GM18499 (cell line): Measurements from ENCODE around the gene KIF20B.
"Not testable (repeated sequence)": the region's sequence is repeated elsewhere in the genome, so short reads cannot be mapped to it uniquely, and the experiment has no call there.

Experiments
- ATAC-seq: cut with Tn5 transposase; IDR thresholded peaks from one replicate; pipeline ENCODE4 v1.9.1; 2021; ENCODE audit warnings: moderate number of reproducible peaks; ENCODE audit not compliant: insufficient read depth, unreplicated experiment

Gene KIF20B

DNA sequence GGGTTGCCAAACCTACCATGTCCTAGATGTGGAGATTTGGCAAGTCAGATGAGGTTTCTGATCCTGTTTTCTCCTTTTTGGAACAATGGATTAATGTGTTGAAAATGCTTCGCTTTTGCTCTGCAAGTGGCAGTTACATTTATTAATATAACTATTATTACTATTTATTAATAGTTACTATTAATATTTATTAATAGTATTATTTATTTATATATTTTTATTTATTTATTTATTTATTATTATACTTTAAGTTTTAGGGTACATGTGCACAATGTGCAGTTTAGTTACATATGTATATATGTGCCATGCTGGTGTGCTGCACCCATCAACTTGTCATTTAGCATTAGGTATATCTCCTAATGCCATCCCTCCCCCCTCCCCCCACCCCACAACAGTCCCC, 62.3 kb downstream of the KIF20B start:
- ATAC-seq = not testable (repeated sequence)

DNA sequence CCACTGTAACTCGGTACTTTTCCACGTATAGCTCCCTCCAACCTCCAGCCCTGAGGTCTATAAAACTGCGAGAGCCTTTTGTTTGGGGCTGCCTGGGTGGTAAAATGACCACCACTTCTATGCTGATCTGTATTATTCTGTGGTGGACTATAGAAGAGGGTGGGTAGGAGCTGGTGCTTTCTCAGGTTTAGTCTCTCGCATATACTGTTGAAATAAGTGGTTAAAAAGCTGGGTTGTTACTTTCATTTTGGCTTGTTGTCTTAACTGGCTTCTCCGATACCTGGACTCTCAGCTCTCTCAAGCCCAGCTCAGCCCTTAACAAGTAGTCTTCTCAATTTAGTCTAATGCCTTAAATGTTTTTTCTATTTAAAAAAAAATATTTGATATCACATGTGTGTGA, 70.3 kb downstream of the KIF20B start:
- no peak for ATAC-seq

DNA sequence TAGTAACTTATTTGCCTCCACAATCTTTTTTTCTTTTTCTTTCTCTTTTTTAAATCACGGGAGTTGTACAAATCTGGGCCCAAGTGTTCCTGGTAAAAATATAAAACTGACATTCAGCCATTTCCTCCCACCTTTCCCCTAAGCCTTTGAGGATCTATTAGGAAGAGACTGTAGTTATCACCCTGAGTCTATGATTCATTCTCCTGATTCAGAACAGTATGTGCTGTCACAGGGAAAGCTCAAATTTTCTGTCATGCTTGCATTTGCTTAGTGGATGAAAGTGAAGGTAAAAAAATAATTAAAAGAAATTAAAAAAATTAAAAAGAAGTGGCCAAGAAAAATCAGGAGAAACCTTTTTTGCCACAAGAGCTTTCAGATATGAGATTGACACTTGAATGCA, 71.7 kb downstream of the KIF20B start:
- ATAC-seq = no peak

DNA sequence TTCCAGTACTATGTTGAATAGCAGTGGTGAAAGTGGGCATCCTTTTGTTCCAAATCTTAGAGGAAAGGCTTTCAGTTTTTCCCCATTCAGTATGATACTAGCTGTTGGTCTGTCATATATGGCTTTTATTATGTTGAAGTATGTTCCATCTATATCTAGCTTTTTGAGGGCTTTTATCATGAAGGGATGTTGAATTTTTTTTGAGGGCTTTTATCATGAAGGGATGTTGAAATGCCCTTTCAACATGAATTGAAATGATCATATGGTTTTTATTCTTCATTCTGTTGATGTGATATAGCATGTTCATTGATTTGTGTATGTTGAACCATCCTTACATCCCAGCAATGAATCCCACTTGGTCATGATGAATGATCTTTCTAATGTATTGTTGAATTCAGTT, 75.3 kb downstream of the KIF20B start:
- ATAC-seq = no peak

DNA sequence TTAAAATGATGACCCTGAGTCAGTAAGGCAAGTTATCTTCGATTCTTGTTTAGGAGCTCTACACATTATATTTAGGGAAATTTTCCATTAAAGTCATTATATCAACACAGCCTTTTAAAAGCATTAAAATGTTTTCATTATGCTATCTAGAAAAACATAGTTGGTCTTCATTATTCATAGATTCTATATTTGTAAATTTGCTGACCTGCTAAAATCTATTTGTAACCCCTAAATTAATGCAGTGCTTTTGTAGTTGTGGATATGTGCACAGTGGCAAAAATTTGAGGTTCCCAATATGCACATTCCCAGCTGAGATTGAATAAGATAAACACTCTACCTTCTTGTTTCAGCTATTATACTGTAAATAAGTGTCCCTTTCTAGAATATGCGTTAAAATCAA, 81.1 kb downstream of the KIF20B start:
- no peak for ATAC-seq

DNA sequence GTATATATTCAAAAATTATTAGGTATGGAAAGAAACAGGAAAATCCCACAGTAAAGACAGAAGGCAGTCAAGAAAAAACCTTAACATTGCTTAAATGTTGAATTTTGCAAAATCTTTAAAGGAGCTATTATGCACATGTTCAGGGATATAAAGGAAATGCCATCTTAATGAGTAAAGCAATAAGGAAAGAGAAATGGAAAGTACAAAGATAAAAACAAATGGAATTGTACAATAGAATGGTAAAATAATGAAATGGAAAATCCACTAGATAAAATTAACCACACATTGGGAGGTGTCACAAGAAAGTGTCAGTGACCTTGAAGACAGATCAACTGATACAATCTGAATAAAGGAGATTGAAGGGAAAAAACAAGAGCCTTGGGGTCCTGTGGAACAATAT, 82.0 kb downstream of the KIF20B start:
- no peak for ATAC-seq

DNA sequence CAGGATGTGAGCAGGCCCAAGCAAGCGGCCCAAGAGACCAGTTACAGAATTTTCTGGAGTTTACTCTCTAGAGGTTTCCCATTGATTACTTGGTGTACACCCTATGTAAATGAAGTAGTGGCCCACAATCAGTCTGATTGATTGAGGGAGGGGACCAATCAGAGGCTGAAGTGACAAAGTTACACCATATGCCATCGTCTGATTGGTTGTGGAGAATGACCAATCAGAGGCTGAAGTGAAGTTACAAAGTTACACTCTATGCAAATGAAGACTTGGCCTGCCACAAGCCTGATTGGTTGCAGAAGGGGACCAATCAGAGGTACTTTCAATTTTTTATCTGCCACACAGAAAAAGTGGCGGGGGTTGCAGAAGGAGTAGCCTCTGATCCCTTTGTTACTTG, 83.7 kb downstream of the KIF20B start:
- ATAC-seq = no peak

DNA sequence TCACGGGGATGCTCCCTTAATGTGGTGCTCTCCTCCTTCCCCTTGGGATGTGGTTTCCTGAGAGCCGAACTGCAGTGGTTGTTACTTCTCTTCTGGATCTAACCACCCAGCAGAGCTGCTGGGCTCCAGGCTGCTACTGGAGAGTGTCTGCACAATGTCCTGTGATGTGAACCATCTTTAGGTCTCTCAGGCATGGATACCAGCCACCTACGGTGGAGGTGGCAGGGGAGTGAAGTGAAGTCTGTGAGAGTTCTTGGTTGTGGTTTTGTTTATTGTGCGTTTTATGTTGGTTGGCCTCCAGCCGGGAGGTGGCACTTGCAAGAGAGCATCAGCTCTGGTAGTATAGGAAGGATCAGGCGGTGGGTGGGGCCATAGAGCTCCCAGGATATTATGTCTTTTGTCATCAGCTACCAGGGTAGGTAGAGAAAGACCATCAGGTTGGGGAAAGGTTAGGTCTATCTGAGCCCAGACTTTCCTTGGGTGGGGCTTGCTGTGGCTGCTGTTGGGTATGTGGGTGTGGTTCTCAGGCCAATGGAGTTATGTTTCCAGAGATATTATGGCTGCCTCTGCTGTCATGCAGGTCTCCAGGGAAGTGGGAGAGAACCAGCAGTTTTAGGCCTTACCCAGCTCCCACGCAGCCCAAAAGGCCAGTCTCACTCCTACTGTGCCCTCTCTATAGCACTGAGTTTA, 87.9 kb downstream of the KIF20B start:
- no peak for ATAC-seq

DNA sequence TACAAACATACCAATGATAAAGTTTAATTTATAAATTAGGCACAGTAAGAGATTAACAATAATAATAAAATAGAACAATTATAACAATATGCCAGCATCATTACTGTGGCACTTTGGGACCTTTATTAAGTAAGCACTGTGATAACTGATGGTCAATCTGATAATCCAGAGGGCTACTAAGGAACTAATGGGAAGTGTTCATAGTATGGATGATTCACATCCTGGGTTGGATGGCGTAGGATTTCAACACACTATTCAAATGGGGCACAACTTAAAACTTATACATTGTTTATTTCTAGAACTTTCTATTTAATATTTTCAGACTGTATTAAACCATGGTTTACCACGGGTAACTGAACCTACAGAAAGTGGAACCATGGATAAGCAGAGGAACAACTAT, 90.8 kb downstream of the KIF20B start:
- ATAC-seq = no peak

DNA sequence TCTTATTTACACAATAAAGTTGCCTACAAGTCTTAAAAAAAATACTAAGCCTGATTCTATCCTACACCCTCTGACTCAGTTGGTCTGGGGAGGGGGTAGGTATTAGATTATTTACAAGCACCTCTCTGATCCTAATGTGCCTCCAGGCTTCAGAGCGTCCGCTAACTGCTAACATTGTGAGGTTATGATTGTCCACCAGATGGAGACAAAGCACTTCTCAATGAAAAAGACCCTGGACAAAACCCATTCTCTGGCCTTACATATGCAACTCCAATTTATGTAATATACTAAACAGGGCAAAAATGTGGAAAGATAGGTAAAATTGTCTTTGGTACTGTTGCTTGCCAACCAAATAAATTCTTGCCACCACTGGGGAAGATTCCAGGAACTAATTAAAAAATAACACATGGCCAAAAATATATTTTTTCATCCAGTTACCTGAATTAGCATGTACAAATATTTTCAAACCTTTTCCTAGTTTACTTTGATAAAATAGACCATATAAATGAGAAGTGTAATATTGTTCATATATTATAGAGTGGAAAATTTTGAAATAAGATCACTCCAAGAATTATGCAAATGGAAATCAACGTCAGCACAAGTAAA, 92.4 kb downstream of the KIF20B start:
- ATAC-seq = peak; percentile 63

DNA sequence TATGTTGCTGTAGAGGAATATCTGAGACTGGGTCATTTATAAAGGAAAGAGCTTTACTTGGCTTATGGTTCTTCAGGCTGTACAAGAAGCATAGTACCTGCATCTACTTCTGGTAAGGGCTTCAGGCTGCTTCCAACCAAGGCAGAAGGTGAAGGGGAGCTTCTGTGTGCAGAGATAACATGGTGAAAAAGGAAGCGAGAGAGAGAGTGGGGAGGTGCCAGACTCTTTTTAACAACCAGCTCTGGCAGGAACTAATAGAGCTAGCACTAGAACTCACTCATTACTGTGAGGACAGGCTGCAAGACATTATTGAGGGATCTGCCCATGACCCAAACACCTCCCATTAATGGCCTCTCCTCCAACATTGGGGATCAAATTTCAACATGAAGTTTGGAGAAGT, 94.5 kb downstream of the KIF20B start:
- ATAC-seq = no peak

DNA sequence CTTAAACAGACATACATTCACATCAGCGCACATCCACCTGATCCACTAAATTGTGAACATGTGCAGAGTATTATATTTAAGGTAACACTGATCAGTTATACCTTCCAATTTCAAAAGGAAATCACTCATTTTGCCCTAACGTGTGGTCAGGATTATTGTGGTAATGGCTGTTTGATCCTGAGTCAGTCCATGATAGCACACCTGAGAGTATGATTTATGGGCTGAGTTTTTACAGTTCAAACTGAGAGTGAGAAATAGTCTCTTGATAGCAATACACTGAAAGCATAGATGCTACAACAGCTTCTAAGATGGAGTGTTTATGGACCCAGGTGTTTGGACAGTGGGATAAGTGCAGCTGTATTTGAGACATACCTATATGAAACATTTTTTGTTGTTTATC, 96.7 kb downstream of the KIF20B start:
- ATAC-seq = no peak

DNA sequence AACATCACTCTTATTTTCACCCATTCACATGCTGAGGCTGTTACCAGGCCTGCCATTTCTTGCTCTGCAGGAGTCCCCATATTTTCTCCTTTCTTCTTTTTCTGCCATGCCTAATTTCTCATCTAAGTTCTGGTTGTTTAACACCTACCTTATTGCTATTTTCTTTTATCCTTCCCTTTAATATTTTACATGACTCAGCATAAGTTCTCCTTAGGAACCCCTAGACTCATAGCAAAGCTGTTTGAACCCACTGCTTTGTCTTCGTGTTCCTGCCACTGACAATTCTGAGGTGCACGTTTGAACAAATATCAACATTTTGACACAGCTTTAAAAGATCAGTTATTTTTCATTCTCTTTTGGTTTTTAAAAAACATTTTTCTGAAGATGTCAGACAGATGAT, 98.2 kb downstream of the KIF20B start:
- no peak for ATAC-seq

DNA sequence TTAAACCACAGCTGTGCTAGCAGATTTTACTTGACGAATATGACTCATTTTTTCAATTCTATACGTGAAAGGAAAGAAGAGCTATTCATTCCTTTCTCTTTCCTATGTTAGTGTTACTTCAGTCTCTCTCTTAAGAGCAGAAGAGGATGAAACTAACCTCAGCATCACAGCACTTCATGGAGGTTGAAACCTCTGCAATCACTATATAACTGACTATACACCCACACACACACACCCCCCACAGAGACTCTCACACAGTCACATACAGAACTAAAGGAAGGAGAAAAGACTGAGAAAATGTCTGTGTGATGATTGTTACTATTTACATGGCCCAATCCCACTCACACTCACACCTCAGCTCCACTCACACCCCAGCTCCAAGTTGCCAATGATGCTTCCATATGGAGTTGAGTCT, 104.2 kb downstream of the KIF20B start:
- ATAC-seq = peak; percentile 91

DNA sequence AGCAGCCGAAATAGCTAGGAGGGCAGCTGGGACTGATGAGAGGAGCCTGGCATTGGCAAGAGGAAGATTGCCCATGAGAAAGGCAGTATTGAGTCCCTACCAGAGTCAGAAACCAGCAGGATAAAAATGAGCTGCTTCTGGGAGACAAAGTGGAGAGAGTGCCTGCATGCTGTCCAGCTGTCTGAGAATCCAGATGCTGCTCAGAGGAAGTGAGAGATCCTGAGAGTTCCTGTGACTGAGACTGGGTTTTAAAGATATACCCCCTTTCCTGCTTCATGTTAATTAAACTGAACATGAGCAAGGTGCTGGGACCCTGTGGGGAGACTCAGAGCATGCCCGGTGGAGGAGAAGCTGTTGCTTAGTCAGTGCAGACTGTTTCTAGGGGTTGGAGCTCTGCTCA, 107.5 kb downstream of the KIF20B start:
- ATAC-seq = no peak

DNA sequence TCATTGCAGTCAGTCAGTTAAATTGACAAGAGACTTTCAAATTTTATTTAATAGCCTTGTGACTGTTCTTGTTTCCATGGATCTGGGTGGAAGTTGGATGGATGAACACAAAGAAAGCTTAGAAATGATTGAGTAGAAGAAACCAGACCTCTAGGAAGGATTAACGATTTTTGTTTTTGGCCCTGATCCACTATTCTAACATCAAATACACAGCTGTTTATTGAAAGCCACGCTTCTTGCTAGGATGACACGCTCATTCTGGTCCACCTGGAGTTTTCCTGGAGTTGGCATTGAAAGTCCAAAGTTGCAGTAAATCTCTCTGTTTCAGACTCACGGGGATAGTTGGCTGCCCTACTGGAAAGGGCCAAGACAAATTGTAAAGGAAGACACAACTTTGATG, 108.4 kb downstream of the KIF20B start:
- no peak for ATAC-seq

DNA sequence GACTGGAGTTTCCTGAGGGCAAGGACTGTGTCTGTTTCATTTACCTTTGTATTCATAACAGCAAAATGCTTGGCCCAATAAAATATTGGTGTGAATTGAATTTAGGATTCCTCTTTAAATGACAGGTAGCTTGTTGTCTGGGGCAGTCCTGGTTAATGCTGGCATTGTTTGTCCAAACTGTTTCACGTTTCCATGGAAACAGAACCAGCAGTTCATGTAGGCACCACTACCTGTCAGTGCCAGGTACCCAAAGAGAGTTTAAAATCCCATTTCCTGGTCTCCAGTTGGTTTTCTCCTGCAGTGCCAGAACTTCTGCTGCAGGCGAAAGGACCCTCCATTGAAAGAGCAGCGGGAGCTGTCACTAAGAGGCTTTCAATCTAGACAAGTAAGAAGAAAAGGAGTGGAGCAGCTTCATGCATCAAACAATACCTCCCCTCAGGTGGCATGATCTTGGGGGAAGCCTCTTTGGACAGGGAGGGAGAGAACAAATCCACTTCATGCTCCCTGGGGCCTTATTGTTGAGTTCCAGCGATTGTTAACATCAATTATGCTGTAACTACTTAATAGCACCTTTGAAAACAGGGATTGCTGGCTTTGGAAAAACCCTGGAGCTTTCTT, 109.6 kb downstream of the KIF20B start:
- no peak for ATAC-seq

DNA sequence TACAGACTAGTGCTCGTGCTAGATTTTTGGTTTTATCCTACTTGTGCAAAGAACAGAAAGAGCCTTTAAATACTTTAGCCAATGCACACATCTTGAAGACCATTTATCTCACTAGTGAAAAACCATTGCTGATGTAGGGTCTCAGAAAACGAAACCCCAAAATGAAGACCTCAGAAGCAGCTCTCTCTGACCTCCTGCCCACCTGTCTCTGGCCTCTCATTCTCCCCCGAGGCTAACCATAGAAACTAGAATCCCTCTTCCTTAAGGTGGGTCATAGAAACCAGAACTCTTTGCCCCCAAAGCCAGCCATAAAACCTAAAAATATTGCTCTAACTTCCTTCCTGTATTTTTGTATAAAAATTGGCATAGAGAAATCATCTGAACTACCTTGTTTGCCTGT, 112.2 kb downstream of the KIF20B start:
- ATAC-seq = no peak

DNA sequence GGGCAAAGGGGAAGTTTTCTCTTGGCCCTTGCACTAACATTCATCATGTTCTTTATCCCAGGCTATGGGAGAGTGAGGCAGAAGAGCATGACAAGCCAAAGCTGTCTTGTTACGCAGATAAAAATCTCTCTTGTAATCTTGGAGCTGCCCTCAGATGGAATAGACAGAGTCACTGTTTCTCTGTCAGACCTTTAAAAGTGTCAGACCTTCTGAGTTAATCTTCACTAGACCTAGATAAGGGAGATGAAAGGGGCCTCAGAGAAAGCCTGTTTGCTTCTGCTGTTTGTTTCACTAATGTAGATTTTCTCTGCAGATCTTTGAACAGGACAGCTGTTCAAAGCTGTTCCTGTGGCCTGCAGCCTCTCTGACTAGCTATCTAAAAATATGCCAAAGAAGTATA, 112.9 kb downstream of the KIF20B start:
- ATAC-seq = no peak

DNA sequence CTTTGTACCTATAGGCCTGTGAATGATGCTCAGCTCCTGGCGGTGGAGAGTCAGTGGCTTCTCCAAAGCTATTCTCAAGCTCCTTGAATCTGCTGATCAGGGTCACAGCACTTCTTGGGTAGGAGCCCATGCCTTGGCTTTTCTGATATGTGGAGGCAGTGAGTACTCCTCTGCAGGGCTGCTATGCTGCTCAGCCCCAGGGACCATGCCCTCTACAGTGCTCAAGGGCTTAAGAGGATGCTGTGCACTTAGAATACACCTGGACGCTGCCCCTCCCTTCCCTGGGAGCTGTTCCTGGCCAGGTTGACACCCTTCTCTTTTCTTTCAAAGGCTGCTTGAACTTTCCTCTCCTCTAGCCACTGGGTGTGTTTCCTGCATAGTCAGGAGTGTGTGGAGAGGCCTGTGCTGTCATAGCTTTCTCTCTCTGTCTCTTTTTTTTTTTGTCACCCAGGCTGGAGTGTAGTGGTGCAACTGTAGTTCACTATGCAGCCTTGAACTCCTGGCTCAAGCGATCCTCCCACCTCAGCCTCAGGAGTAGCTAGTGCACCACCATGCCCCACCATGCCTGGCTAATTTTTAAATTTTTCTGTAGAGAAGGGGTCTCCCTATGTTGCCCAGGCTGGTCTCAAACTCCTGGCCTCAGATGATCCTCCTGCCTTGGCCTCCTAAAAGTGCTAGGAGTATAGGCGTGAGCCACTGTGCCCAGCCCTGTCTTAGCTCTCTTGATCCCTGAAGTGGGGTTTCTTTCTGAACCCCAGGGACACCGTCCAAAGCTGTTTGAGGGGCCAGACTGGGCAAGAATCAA, 113.9 kb downstream of the KIF20B start:
- no peak for ATAC-seq

DNA sequence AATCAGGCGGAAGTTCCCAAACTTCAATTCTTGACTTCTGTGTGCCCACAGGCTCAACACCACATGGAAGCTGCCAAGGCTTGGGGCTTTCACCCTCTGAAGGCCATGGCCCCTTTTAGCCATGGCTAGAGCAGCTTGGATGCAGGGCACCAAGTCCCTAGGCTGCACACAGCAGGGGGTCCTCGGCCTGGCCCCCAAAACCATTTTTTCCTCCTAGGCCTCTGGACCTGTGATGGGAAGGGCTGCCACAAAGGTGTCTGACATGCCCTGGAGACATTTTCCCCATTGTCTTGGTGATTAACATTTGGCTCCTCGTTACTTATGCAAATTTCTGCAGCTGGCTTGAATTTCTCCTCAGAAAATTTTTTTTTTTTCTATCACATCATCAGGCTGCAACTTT, 117.6 kb downstream of the KIF20B start:
- not testable (repeated sequence) for ATAC-seq
